IMR-90 (cell line): ENCODE results near the gene FUCA2. TPM values are rescaled to one million over a fixed set of nuclear protein-coding genes. Genes with fewer than 3 reads are reported as not detected.

ENCODE experiments used
- ATAC-seq: fragments of 200-7000 bp; cut with Tn5 transposase; 2 replicates; pipeline ENCODE4 v1.9.1; 2020; ENCODE audit warnings: low read depth, mild to moderate bottlenecking, moderate library complexity
- BruUV-seq: library from RNA; stranded (reverse); fragments of 400-500 nt; replicated peaks from 2 replicates; lab custom pipeline; 2021; lab: Mats Ljungman, UMichigan
- CTCF ChIA-PET: fragments of 300-600 bp; formaldehyde crosslinking; extraction: SDS; loops from one replicate; lab custom pipeline; 2021; ENCODE audit warnings: antibody characterized with exemption; lab: Yijun Ruan, JAX
- POLR2A ChIA-PET: fragments of 300-600 bp; sonication (Branson Sonifier 250); formaldehyde crosslinking; loops from one replicate; lab custom pipeline; 2022; ENCODE audit warnings: antibody characterized with exemption; ENCODE audit not compliant: unreplicated experiment; lab: Charles Lee
- DNase-seq: peaks from one replicate; pipeline ENCODE4 v3.0.0; 2013
- H2AFZ ChIP-seq: replicated peaks from 2 replicates; pipeline ENCODE3; 2013; ENCODE audit warnings: low read length, mild to moderate bottlenecking; ENCODE audit not compliant: poor library complexity
- H2AK5ac ChIP-seq: 2 replicates; pipeline ENCODE4 v1.6.1; 2013; ENCODE audit warnings: low read depth, low read length, inconsistent platforms
- H2AK9ac ChIP-seq: replicated peaks from 2 replicates; pipeline ENCODE3; 2013; ENCODE audit warnings: mild to moderate bottlenecking, low read depth, low read length, moderate library complexity; ENCODE audit not compliant: poor library complexity
- H2BK120ac ChIP-seq: 2 replicates; pipeline ENCODE4 v1.6.1; 2013; ENCODE audit warnings: low read depth, low read length, inconsistent platforms
- H2BK15ac ChIP-seq: 3 replicates; pipeline ENCODE4 v1.6.1; 2013; ENCODE audit warnings: low read depth, low read length, inconsistent platforms
- H2BK20ac ChIP-seq: 2 replicates; pipeline ENCODE4 v1.6.1; 2013; ENCODE audit warnings: low read depth, mild to moderate bottlenecking, inconsistent platforms, low read length, moderate library complexity
- H2BK5ac ChIP-seq: 2 replicates; pipeline ENCODE4 v1.6.1; 2013; ENCODE audit warnings: mild to moderate bottlenecking, low read depth, low read length, inconsistent platforms; ENCODE audit not compliant: poor library complexity, severe bottlenecking
- H3K14ac ChIP-seq: replicated peaks from 2 replicates; pipeline ENCODE4 v1.6.1; 2013; ENCODE audit warnings: low read depth, low read length, inconsistent platforms
- H3K18ac ChIP-seq: 2 replicates; pipeline ENCODE4 v1.6.1; 2013; ENCODE audit warnings: low read depth, low read length, control low read depth
- H3K23ac ChIP-seq: 2 replicates; pipeline ENCODE4 v1.6.1; 2013; ENCODE audit warnings: low read depth, low read length, inconsistent platforms
- H3K27ac ChIP-seq: 2 replicates; pipeline ENCODE4 v1.5.1; 2013; ENCODE audit warnings: mild to moderate bottlenecking, control low read depth, low read length; ENCODE audit not compliant: insufficient read depth
- H3K27me3 ChIP-seq: 2 replicates; pipeline ENCODE4 v1.6.1; 2013; ENCODE audit warnings: low read length; ENCODE audit not compliant: control insufficient read depth, insufficient read depth
- H3K36me3 ChIP-seq: 2 replicates; pipeline ENCODE4 v1.6.1; 2013; ENCODE audit warnings: low read length, mixed read lengths; ENCODE audit not compliant: control insufficient read depth, insufficient read depth
- H3K4ac ChIP-seq: 2 replicates; pipeline ENCODE4 v1.6.1; 2013; ENCODE audit warnings: low read depth, low read length, inconsistent platforms
- H3K4me1 ChIP-seq: 2 replicates; pipeline ENCODE4 v1.6.1; 2013; ENCODE audit warnings: low read length, mixed read lengths; ENCODE audit not compliant: control insufficient read depth, insufficient read depth
- H3K4me2 ChIP-seq: 2 replicates; pipeline ENCODE4 v1.6.1; 2013; ENCODE audit warnings: low read depth, mild to moderate bottlenecking, control low read depth, low read length, moderate library complexity
- H3K4me3 ChIP-seq: 2 replicates; pipeline ENCODE4 v1.5.1; 2013; ENCODE audit warnings: low read depth, mild to moderate bottlenecking, control low read depth, low read length, moderate library complexity; ENCODE audit not compliant: insufficient read depth
- H3K56ac ChIP-seq: 2 replicates; pipeline ENCODE4 v1.6.1; 2013; ENCODE audit warnings: low read length, inconsistent platforms; ENCODE audit not compliant: insufficient read depth; ENCODE audit errors: extremely low read depth
- H3K79me1 ChIP-seq, 2 experiments: 2 replicates each; pipeline ENCODE4 v1.6.1; 2013; ENCODE audit warnings: low read length in 2 of 2, inconsistent platforms in 1 of 2, low read depth in 1 of 2
- H3K9ac ChIP-seq: 2 replicates; pipeline ENCODE4 v1.6.1; 2013; ENCODE audit warnings: low read depth, low read length, control low read depth
- H3K9me1 ChIP-seq: 2 replicates; pipeline ENCODE4 v1.6.1; 2013; ENCODE audit warnings: low read length, inconsistent platforms; ENCODE audit not compliant: insufficient read depth
- H3K9me3 ChIP-seq: 2 replicates; pipeline ENCODE4 v1.6.1; 2013; ENCODE audit warnings: low read length; ENCODE audit not compliant: control insufficient read depth, insufficient read depth
- H4K20me1 ChIP-seq: 2 replicates; pipeline ENCODE4 v1.6.1; 2013; ENCODE audit warnings: low read length, inconsistent platforms; ENCODE audit not compliant: insufficient read depth
- H4K5ac ChIP-seq: 2 replicates; pipeline ENCODE4 v1.6.1; 2013; ENCODE audit warnings: mild to moderate bottlenecking, low read depth, low read length, control low read depth
- H4K8ac ChIP-seq, 2 experiments: 2 replicates each; pipeline ENCODE4 v1.6.1; 2013; ENCODE audit warnings: low read depth in 2 of 2, low read length in 2 of 2, control low read depth in 1 of 2, inconsistent platforms in 1 of 2
- H4K91ac ChIP-seq: 2 replicates; pipeline ENCODE4 v1.6.1; 2013; ENCODE audit warnings: low read depth, low read length, inconsistent platforms; ENCODE audit not compliant: insufficient read depth
- MAFK ChIP-seq: IDR thresholded peaks from 2 replicates; pipeline ENCODE4 v1.6.1; 2012; ENCODE audit warnings: low read depth, low read length, improper control_type of control experiment
- WGBS, 2 experiments: methylation state at CpG; one replicate each; pipeline versions ENCODE4 v1.1.5 to v1.1.7; 2013; ENCODE audit warnings: missing lambda C conversion rate in 2 of 2; ENCODE audit not compliant: insufficient read length in 1 of 2; ENCODE audit errors: extremely low coverage in 2 of 2; 5-methylcytosine and 5-hydroxymethylcytosine counted together
- dilution Hi-C: fragments of 300-500 bp; cut with HindIII; formaldehyde crosslinking; loops from one replicate; pipeline ENCODE4 v1.14.3; 2018; ENCODE audit warnings: low sequenced_read_pairs; ENCODE audit not compliant: unreplicated experiment
- in situ Hi-C: fragments of 300-500 bp; cut with MboI; formaldehyde crosslinking; loops from 3 replicates; pipeline ENCODE4 v1.14.3; 2019; ENCODE audit warnings: low sequenced_read_pairs, inconsistent platforms, mixed read lengths
- intact Hi-C: fragments of 100-400 bp; cut with micrococcal nuclease; formaldehyde crosslinking; loops from 2 replicates; pipeline ENCODE4 v1.10.0; 2022
- polyA plus RNA-seq, 3 experiments: library from polyadenylated mRNA; depleted of rRNA; stranded (reverse); fragments of >200 nt; gene quantifications; 2 replicates each; pipeline ENCODE4 v1.2.3, GENCODE V29; 2012; ENCODE audit warnings: low replicate concordance in 1 of 3
- total RNA-seq: library from RNA; depleted of rRNA; stranded (reverse); fragments of >200 nt; gene quantifications from 2 replicates; pipeline ENCODE4 v1.2.3, GENCODE V29; 2012
- TF ChIP-seq, protein P1 (sequence below): fragments of 150-350 bp; IDR thresholded peaks from 2 replicates; pipeline ENCODE4 v1.6.1; 2017; ENCODE audit warnings: mild to moderate bottlenecking, antibody characterized with exemption, low read length, low read depth

Gene FUCA2
- total and polyA plus RNA-seq, 2 of the 4 experiments (the other 2 are of a cell fraction) = 44.1 to 47.4 TPM

DNA sequence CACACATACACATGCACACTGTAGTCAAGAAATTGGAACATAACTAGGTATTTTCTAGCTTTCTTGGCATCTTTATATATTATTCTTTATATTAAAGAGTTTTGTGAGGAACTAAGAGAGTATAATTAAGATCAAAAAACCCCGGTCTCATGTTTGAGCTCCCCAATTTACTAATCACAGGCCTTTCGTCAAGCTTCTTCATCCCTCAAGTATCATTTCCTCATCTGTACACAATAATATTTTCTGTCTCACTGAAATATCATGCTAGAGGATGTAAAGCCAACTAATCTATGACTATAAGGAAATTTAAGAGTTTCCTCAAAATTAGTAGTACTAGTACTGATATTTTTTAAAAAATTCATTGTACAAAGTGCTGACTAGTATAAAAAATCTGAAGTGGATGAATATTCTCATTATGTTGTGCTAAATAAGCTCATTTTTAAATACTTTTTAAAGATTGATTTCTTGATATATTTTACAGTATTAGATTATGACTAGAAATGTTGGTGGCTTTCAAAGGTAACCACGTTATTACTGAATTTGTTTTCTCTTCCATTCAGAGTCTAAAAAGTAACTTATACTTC lies 32.9 kb downstream of the FUCA2 start:
- Histone ChIP-seq H2AK9ac (no peak overlapping the region), H3K18ac (no peak overlapping the region), H2AK5ac (no peak overlapping the region), H3K36me3 (peaks cover 9% of the 10 kb centered on the region), H3K14ac (no peak overlapping the region), H3K4ac (no peak overlapping the region), H3K23ac (no peak overlapping the region), H3K4me2 (no peak overlapping the region), H2BK5ac (no peak overlapping the region), H3K9me1 (no peaks in the 10 kb centered on the region), H3K79me1 (no peaks in the 10 kb centered on the region), H2BK15ac (no peak overlapping the region), H3K4me3 (no peak overlapping the region), H3K9me3 (no peaks in the 10 kb centered on the region), H4K20me1 (no peaks in the 10 kb centered on the region), H3K4me1 (no peaks in the 10 kb centered on the region), H3K27ac (no peak overlapping the region), H4K91ac (no peak overlapping the region), H2BK120ac (no peak overlapping the region), H3K9ac (no peak overlapping the region), H4K5ac (no peak overlapping the region), H2AFZ (no peak overlapping the region), H4K8ac (no peak overlapping the region), H3K56ac (no peak overlapping the region), H2BK20ac (no peak overlapping the region), H3K27me3 (no peaks in the 10 kb centered on the region)
- ChIA-PET CTCF (interaction anchor here (0.5 to 0.7 kb wide), 2 partner anchors 29 to 665 kb away, joined by 3 to 6 read pairs; no protein-coding TSS in a partner anchor), POLR2A (no interaction called here)
- no peak for DNase-seq
- no peak for ATAC-seq
- TF ChIP-seq, protein P1, sequence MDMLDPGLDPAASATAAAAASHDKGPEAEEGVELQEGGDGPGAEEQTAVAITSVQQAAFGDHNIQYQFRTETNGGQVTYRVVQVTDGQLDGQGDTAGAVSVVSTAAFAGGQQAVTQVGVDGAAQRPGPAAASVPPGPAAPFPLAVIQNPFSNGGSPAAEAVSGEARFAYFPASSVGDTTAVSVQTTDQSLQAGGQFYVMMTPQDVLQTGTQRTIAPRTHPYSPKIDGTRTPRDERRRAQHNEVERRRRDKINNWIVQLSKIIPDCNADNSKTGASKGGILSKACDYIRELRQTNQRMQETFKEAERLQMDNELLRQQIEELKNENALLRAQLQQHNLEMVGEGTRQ = no peak
- peak; percentile 87 for TF ChIP-seq MAFK
- dilution Hi-C loops (no loop called here), intact Hi-C loops (no loop called here), in situ Hi-C loops (no loop called here)
- WGBS, 2 experiments = no CpG with 5 or more reads among the region's 3 CpGs
- no TSS peak for BruUV-seq
